Suprapubic skin (tissue), 4 donors: ENCODE results near the gene DCAF4.

Source experiments
- CTCF ChIP-seq, 2 donors: fragments of 200-600 bp in 1 of 2; fragments of 450-650 bp in 1 of 2; sonication (generic) in 1 of 2; IDR thresholded peaks; one replicate each; pipeline ENCODE4 v1.5.1; 2016 to 2019; ENCODE audit warnings: antibody characterized with exemption in 2 of 2, mild to moderate bottlenecking in 1 of 2, moderate library complexity in 1 of 2
- POLR2A ChIP-seq, 2 donors: fragments of 450-650 bp; IDR thresholded peaks; one replicate each; pipeline ENCODE4 v1.6.1; 2017; ENCODE audit warnings: antibody characterized with exemption in 2 of 2, mild to moderate bottlenecking in 2 of 2, moderate library complexity in 2 of 2
- POLR2AphosphoS5 ChIP-seq, 3 donors: sonication (generic); formaldehyde crosslinking; IDR thresholded peaks; one replicate each; pipeline ENCODE4 v1.6.1; 2017; ENCODE audit warnings: antibody characterized with exemption in 3 of 3

- TF ChIP-seq POLR2A (IDR thresholded peaks at IDR 0.05) (no peak), CTCF (IDR thresholded peaks at IDR 0.05) (no peak), POLR2AphosphoS5 (IDR thresholded peaks at IDR 0.05) (no peak)
Measured at GRCh38 chr14:72962829-72963312, 36.6 kb downstream of the DCAF4 start.
